Nucleus accumbens (tissue), 56 donors: ENCODE measurements around the gene PLEKHG4B.
"Not testable (repeated sequence)": the region's sequence is repeated elsewhere in the genome, so short reads cannot be mapped to it uniquely, and the experiment has no call there.

ENCODE experiments used
- DNase-seq, 56 donors: peaks; one replicate each; lab custom pipeline; 2025; lab: John Stamatoyannopoulos, UW

PLEKHG4B gene

GRCh38 chr5:217494-218456, 125.8 kb downstream of the PLEKHG4B start, which contains the start of the genes CCDC127 and SDHA:
Gene CCDC127 (minus strand): TSS chr5:218153. CDS start chr5:216849, 1,304 bp downstream.
Gene SDHA (plus strand): TSS chr5:218320. CDS start chr5:218356, 36 bp downstream.
- DNase-seq, result peak in 55 of 56 donors; percentile 36 to 98 (median 90)

DNA sequence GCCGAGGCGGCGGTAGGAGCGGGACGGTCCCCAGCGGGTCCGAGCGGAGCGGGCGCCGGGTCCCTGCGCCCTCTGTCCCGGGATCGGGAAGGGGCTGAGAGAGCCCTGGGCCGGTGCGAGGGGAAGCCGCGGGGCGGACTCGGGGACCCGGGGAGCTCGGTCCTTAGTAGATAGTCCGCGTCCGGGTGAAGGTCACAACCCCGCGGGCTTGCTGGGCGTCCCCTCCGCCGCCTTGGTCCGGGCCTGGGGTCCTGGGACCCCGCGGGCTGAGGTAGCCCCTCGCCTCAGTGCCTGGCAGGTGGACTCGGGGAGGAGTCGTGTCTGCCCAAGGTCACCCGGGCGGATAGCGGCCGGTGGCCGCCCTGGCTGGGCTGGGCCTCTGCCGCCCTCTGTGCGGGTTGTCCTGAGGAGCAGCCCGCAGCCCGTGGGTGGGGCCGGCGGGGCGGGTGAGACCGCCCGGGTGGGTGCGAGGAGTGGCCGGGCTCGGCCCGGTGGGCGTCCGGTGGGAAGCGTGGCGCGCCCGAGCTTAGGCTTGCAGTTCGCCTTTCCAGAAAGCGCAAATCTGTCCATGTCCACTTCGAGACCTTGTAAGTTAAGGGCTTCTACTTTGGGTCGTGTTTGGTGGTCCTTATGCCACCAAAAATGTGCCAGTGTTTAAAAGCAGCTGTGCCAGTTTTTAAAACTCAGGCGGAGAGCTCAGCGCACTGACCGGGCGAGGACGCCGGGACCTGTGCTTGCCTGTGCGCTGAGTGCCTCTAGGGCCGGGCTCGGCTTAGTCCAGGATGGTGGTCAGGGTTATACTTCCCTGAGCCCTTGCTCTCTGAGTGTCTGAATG, 126.7 kb downstream of the PLEKHG4B start:
- DNase-seq, result peak in 15 of 56 donors; percentile 9 to 61 (median 42)

DNA sequence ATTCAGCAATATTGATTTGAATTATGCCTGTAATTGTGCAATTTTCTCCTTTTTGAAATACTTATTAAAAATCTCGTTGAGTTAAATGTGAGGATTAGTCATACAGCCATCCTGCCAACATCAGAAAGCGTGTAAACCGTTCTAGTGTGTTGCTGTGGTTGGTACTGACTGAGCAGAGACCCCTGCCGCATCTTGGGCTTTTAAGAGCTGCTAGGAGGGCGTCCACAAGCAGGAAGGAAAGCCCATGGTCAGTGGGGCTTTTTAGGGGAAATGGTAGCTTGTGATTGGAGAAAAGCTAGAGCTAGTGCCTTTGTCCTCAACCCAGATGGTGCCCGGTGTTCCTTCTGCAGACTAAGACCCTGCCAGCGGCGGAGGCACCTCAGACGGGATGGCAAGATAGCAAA, 127.5 kb downstream of the PLEKHG4B start:
- DNase-seq, result peak in 2 of 56 donors; percentile 4 to 9

- DNase-seq, result no peak
Observed at GRCh38 chr5:219991-220390, 128.0 kb downstream of the PLEKHG4B start.

GRCh38 chr5:222951-223715, 131.2 kb downstream of the PLEKHG4B start:
- DNase-seq, result not testable (repeated sequence)

DNA sequence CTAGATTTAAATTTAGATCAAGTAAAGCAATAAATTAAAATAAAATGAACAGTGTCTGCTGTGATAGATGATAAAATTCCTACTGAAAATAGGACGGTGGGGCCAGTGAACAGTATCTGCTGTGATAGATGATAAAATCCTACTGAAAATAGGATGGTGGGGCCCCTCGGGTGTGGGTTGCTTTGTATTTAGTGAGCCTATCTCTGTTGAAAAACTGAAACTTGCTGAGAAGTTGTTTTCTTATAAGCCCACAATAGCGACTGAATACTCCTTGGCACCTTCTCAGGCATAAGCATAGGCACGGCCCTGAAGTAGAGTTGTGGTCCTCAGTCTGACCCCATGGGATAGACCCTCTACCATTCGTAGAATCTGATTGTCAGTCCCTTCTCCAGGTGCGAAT, 131.8 kb downstream of the PLEKHG4B start:
- DNase-seq, result no peak

GRCh38 chr5:225334-225733, 133.4 kb downstream of the PLEKHG4B start:
- DNase-seq, result no peak

DNA sequence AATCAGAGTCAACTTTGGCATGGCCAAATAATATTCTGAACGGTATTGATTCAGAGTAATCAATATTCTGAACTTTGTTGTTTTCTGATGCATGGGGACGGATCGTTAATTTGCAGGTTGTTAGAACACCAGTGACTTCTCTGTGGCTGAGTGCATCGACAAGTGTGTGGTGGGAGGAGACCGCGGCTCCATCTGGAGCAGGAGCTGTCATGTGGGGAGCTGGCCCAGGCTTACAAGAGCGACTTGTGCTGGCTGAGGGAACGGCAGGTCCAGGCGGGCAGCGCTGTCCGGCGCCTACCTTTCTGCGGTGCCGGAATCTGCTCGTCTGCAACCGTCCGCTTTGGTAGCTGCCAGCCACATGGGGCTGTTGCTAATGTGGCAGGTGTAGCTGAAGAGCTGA, 135.4 kb downstream of the PLEKHG4B start:
- peak in 13 of 56 donors; percentile 2 to 52 (median 12) for DNase-seq

GRCh38 chr5:228886-229285, 136.9 kb downstream of the PLEKHG4B start:
- DNase-seq, result no peak

DNA sequence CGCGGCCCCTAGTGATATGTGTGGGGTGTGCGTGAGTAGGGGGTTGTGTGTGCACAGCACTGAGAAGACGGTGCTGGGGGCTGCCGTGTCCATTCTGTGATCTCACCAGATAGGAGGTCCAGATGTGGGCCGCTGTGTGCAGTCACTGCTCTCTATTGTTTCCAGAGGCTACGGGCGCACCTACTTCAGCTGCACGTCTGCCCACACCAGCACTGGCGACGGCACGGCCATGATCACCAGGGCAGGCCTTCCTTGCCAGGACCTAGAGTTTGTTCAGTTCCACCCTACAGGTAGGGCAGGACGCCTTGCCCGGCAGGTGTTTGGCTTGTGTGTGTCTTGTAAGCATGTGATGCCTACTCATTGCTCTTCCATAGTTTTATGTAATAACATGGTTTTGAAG, 138.7 kb downstream of the PLEKHG4B start:
- DNase-seq, result no peak

DNA sequence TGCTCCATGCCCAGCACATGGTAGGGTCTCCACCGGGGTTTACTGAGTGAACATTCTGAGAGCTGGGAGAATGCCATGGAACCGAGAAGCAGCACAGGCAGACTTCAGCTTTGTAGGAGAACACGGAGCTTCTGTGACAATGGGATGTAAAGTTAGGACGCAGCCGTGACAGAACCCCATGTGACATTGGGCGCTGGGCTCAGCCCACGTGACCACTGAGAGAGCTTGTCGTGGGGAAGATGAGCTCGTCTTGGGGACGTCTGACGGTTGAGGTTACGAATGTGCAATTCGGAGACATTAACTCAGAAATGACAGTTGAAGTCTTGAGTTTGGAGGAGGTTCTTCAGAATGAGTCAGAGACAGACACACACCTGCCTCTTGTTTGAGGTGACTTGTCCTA, 139.7 kb downstream of the PLEKHG4B start:
- peak in 18 of 56 donors; percentile 2 to 57 (median 26) for DNase-seq

GRCh38 chr5:233426-233825, 141.5 kb downstream of the PLEKHG4B start:
- DNase-seq, result not testable (repeated sequence)

DNA sequence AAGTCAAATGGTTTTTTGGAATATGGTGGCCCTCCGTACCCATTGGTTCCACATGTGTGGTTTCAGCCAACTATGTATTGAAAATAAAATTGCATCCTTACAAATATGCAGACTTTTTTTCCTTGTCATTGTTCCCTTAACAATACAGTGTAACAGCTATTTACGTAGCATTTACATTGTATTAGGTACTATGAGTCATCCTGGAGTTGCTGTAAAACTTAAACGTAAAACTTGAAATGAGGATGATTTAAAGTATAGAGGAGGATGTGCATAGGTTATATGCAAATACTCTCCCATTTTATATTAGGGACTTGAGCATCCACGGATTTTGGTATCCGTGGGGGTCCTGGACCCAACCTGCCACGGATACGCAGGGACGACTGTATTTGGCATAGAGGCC, 142.5 kb downstream of the PLEKHG4B start:
- no peak for DNase-seq

DNA sequence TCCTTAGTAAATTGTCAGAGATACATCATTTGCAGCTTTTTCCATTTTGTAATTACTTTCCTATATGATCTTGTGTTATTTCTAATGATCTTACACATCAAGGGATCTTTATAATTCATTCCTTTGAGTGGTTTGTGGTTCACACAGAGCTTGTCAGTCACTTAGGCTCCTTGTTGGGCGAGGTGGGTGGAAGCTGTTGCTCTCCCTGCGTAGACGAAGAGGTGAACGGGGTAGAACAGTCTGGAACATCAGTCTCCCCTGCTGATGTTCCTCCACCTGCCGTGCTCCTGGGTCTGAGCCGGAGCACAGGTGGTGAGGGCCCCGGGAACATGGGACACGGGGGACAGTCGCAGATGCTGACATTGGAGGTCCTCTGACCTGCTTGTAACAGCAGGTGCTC, 143.6 kb downstream of the PLEKHG4B start:
- peak in 12 of 56 donors; percentile 2 to 44 (median 16) for DNase-seq

DNA sequence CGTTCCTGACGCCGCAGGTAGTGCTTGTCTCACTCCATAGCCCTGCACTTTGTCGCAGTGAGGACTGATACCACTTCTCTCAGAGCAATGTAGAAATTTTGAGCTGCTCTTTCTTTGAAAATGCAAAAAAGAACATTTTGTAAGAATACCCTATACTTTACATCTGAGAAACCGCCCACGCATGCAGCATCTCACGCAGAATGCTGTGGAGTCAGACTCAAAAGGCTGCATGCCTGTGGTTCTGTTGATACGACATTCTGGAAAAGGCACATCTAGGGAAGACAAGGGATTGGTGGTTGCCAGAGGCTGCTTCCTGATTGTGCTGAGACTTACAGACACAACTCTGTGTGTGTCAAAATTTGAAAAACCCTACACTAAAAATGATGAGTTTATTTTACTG, 146.0 kb downstream of the PLEKHG4B start:
- DNase-seq, result peak in 15 of 56 donors; percentile 2 to 64 (median 10)
